ENCODE data around the gene ARHGAP24. TPM values are rescaled to one million over a fixed set of nuclear protein-coding genes. Genes with fewer than 3 reads are reported as not detected.

ARHGAP24 gene
- total RNA-seq, 2 donors from 2014 or later, result 26.9 to 47.2 TPM

- DNase-seq (ENCODE audit: low spot score), result no peak
- intact Hi-C loops (cut with DNase I), result no loop called here
These were observed 569.0 kb downstream of the ARHGAP24 start for GRCh38 chr4:86043755-86044592.

DNA sequence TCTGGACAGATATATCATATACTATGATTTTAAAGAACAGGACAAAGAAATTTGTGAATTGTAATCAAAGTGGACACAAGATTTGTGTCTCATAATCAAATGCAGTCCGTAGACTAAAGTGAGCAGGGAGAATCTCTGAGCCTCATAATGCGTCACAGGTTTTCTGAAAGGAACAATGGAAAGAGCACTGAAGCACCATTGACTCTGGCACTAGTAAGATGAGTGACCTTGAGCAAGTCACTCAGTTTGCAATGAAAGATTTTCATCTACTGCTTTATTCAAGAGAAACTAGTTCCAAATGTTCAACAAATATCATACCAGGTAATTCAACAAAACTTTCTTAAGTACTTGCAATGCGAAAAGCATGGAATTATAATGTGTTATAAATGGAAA, 569.6 kb downstream of the ARHGAP24 start:
- intact Hi-C loops (cut with DNase I), result no loop called here
- DNase-seq (ENCODE audit: low spot score), result no peak

GRCh38 chr4:86048426-86048825, 573.5 kb downstream of the ARHGAP24 start:
- DNase-seq (ENCODE audit: low spot score), result no peak
- intact Hi-C loops (cut with DNase I), result no loop called here

GRCh38 chr4:86050496-86050895, 575.5 kb downstream of the ARHGAP24 start:
- DNase-seq (ENCODE audit: low spot score), result no peak
- intact Hi-C loops (cut with DNase I), result no loop called here

Small RNAs within 50 kb of the gene (microRNA-seq; reads per million reads assigned to microRNA genes)
- gene MIR4451 (ENCODE audit: borderline microRNAs expressed in 2 of 2), result 0 reads per million in 2 donors
